Forelimb muscle (tissue), 1 donor: Measurements from ENCODE around the gene RAB3GAP1. TPM values are rescaled to one million over a fixed set of nuclear protein-coding genes. Genes with fewer than 3 reads are reported as not detected.
"Not testable (repeated sequence)": the region's sequence is repeated elsewhere in the genome, so short reads cannot be mapped to it uniquely, and the experiment has no call there.

Experiments
- DNase-seq: peaks from one replicate; pipeline ENCODE4 v3.0.0-alpha.2; 2013; ENCODE audit warnings: low read depth
- polyA plus RNA-seq: library from polyadenylated mRNA; unstranded; fragments of 120-200 nt; gene quantifications from one replicate; pipeline ENCODE4 v1.2.1, GENCODE V29; 2013; ENCODE audit not compliant: insufficient read length

RAB3GAP1 gene
- polyA plus RNA-seq, 1 donor, result 34.3 TPM

- not testable (repeated sequence) for DNase-seq
Observed at GRCh38 chr2:135105513-135106316, 53.6 kb downstream of the RAB3GAP1 start.

- no peak for DNase-seq
Observed at GRCh38 chr2:135113322-135113721, 61.2 kb downstream of the RAB3GAP1 start.

- no peak for DNase-seq
Observed at GRCh38 chr2:135119582-135119981, 67.5 kb downstream of the RAB3GAP1 start.

DNA sequence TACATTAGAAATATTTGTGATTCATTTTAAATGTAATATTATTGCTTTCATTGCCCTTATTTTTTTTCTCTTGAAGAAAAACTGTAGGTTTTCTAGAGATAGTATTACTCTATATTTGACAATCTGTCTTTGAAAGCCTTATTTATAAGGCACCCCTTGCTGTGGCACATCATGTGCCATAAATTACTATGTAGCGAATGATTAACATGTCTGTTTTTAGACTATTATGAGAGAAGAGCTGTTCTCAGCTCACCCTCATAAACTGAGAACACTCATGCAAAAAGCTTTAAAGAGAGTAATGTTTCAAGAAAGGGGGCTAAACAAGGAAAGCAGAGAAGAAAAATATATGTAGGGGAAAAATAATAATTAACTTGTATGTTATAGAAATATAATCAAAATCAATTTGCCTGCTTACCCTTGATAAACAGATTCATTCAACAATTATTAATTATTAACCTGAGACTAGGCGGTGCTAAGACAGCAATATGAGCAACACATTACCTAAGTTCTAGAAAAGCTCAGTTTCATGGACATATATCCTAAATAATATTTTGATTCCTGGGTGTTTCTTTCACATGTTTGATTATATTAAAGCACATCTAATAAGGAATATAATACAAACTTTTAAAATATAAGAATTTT, 69.0 kb downstream of the RAB3GAP1 start:
- no peak for DNase-seq

GRCh38 chr2:135121658-135122039, 69.6 kb downstream of the RAB3GAP1 start:
- DNase-seq, result not testable (repeated sequence)

DNA sequence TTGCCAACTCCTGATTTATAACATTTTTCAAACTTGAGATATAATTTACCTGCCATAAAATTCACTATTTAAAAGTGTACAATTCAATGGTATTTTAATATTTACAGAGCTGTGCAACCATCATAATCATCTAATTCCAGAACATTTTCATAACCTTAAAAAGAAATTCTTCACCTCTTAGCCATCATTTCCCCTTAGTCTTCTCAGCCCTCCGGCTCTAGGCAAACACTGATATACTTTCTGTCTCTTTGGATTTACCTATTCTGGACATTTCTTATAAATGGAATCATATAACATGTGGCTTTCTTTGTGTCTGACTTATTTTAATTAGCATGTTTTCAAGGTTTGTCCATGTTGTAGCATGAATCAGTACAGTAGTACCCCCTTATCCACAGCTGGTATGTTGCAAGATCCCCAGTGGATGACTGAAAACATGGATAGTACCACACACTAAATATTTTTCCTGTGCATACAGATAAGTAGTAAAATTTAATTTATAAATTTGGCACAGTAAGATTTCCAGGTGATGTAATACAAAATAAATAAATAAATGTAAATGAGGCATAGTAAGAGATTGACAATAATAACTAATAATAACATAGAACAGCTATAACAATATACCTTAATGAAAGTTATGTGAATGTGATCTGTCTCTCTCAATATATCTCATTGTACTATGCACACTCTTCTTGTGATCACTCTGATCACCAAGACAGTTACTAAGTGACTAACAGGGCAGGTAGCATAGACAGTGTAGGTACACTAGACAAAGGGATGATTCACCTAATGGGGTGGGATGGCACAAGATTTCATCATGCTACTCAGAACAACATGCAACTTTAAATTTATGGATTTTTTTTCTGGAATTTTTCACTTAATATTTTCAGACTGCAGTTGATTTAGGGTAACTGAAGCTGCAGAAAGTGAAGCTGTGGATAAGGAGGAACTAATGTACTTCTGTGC, 73.1 kb downstream of the RAB3GAP1 start:
- DNase-seq, result no peak

DNA sequence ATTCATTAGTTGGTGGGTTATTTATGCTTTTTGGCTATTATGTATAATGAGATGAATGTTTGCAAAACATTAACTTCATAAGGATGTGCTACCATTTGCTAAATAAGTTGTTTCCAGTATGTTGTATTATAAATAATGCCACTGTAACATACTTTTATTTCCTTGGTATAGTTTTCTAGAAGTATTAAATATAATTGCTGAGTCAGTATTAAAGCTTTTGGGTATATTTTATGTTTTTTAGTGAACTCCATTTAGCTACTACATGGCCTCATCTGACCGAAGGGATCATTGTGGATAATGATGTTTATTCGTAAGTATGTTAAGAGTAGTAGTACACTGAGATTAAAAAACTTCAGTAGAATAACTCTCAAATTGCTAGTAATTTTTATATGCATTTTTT, 73.8 kb downstream of the RAB3GAP1 start:
- DNase-seq, result no peak

GRCh38 chr2:135130751-135131150, 78.7 kb downstream of the RAB3GAP1 start:
- no peak for DNase-seq

DNA sequence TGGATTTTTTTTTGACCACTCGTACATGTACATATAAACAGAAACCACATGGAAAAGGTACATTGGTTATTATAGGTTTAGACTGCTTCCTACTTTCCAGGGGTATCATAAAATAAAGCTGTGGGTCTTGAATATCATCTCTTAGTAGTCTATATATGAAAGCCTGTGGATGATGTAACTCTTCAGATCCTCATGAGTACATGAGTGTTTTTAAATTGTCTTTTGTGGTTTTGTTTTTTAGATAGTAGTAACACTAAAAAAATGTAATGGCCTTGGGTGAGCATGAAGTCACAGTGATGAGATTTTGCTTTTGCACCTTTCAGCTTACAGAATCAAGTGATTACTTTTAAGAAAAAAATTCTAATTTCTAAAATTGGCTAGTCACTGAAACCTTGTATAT, 80.2 kb downstream of the RAB3GAP1 start:
- DNase-seq, result no peak

GRCh38 chr2:135140606-135141005, 88.5 kb downstream of the RAB3GAP1 start:
- DNase-seq, result no peak

GRCh38 chr2:135142323-135142722, 90.2 kb downstream of the RAB3GAP1 start:
- DNase-seq, result no peak

GRCh38 chr2:135144343-135144742, 92.3 kb downstream of the RAB3GAP1 start:
- DNase-seq, result no peak

- no peak for DNase-seq
Observed at GRCh38 chr2:135149251-135149650, 97.2 kb downstream of the RAB3GAP1 start.

DNA sequence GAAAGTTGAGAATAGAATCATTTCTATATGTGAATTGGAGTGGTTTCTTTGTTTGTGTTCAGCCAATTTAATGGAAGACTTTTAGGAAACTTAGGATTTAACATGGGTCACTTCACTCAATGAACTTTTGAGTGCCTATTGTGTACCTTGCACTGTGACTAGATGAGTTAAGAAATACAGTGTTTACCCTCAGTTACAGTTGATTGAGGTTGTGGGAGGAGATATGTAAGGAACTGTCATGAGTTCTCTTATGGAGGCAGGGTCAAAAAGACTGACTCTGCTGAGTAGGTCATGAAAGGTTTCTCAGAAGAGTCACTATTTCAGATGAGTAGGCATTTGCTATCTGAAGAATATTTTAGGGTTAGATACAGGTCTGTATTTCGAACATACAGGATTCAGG, 98.6 kb downstream of the RAB3GAP1 start:
- no peak for DNase-seq

GRCh38 chr2:135151615-135152014, 99.5 kb downstream of the RAB3GAP1 start:
- no peak for DNase-seq

DNA sequence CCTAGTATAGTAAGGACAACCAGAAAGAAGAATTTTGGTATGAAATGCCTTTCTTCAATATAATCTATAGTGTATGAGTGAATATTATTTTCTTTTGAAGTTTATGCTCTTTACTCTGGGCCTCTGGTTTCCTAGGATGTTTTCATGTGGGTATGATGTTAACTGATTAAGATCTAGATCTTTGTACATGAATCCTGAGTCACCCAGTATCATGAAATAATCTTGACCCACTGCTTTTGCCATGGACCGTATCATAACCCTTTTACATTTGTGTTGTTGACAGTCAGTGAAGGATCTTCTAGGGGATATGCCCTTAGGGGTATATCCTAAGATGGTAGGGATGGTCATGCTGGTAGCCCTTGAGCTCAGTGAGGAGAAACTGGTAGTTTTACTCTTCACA, 100.3 kb downstream of the RAB3GAP1 start:
- DNase-seq, result no peak

GRCh38 chr2:135154962-135155361, 102.9 kb downstream of the RAB3GAP1 start:
- DNase-seq, result no peak

DNA sequence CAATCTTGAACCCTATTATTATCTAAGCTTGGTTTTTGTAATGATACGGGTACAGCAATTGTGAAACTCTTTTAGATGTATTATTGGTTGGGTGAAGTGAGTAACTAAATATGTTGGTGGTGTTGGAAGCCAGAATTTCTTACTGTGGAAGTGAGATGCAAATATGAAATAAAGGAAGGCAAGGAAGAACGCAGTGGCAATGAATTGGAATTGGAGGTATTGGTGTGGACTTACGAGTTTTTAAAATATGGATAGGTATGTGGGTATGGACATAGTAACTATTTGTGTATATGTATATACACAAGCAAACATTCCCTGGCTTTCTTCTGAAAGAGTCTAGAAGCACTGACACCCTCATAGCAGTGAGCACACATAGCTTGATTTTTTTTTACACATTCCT, 105.8 kb downstream of the RAB3GAP1 start:
- no peak for DNase-seq

GRCh38 chr2:135159191-135159590, 107.1 kb downstream of the RAB3GAP1 start:
- no peak for DNase-seq

- DNase-seq, result no peak
Observed at GRCh38 chr2:135162377-135162776, 110.3 kb downstream of the RAB3GAP1 start.

GRCh38 chr2:135162786-135163185, 110.7 kb downstream of the RAB3GAP1 start:
- DNase-seq, result no peak

- DNase-seq, result no peak
Observed at GRCh38 chr2:135163306-135163705, 111.2 kb downstream of the RAB3GAP1 start.
